LNCaP clone FGC (cell line): ENCODE results near the gene SOX8.
"Not testable (repeated sequence)": the region's sequence is repeated elsewhere in the genome, so short reads cannot be mapped to it uniquely, and the experiment has no call there.

Experiments
- DNase-seq: peaks from one replicate; pipeline ENCODE4 v3.0.0-alpha.2; 2011; ENCODE audit warnings: low read depth
- H3K4me3 ChIP-seq: 2 replicates; pipeline ENCODE4 v1.5.1; 2011; ENCODE audit warnings: mild to moderate bottlenecking, low read depth, low read length, control low read depth
- TF ChIP-seq, protein P1 (sequence below): IDR thresholded peaks from 2 replicates; pipeline ENCODE4 v1.5.1; 2012; ENCODE audit warnings: mild to moderate bottlenecking; ENCODE audit not compliant: control insufficient read depth, insufficient read depth; ENCODE audit errors: extremely low read depth

The SOX8 gene

DNA sequence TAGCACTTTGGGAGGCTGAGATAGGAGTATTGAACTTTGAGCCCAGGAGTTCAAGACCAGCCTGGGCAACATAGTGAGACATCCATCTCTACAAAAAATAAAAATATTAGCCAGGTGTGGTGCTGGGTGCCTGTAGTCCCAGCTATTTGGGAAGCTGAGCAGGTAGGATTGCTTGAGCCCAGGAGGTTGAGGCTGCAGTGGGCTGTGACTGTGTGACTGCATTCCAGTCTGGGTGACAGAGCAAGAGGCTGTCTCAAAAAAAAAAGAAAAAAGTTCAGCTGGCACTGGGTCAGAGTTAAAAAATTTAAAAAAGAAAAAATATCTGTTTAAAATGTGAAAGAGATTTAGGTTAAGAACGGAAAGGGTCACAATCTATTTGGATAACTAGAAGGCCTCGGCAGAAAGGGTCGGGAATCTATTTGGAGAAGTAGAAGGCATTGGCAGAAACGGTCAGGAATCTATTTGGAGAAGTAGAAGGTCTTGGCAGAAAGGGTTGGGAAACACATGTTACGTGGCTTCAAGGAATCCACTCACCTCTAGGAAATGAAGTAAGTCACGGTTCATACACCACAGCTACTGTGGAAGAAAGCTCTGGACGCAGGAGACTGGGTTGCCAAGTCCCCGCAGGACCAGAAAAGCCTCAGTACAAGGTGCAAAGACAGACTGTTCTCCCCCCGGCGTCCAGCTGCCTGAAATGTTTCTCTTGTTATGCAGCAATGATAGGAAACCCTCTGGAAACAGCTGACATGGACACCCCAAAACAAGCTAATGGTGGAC is 36.1 kb upstream of the SOX8 start:
- H3K4me3 ChIP-seq, result no peak overlapping the region
- TF ChIP-seq, protein P1, sequence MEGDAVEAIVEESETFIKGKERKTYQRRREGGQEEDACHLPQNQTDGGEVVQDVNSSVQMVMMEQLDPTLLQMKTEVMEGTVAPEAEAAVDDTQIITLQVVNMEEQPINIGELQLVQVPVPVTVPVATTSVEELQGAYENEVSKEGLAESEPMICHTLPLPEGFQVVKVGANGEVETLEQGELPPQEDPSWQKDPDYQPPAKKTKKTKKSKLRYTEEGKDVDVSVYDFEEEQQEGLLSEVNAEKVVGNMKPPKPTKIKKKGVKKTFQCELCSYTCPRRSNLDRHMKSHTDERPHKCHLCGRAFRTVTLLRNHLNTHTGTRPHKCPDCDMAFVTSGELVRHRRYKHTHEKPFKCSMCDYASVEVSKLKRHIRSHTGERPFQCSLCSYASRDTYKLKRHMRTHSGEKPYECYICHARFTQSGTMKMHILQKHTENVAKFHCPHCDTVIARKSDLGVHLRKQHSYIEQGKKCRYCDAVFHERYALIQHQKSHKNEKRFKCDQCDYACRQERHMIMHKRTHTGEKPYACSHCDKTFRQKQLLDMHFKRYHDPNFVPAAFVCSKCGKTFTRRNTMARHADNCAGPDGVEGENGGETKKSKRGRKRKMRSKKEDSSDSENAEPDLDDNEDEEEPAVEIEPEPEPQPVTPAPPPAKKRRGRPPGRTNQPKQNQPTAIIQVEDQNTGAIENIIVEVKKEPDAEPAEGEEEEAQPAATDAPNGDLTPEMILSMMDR, result no peak
- DNase-seq, result no peak

DNA sequence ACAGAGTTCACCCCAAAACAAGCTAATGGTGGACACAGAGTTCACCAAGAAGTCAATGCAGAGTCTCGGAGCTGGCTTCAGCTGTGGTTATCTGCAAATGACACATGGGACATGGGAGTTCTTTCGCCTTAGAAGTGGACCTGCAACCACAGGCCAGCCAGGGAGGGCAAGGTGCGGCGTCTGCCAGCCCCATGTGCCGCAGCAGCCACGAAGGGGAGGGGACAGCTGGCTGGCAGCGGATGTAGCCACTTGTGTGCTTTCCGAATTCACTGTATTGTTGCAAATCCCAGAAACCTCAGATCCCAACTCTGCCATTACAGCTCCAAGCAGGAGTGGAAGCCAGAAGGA is 35.5 kb upstream of the SOX8 start:
- no peak for DNase-seq
- TF ChIP-seq, protein P1, result no peak

DNA sequence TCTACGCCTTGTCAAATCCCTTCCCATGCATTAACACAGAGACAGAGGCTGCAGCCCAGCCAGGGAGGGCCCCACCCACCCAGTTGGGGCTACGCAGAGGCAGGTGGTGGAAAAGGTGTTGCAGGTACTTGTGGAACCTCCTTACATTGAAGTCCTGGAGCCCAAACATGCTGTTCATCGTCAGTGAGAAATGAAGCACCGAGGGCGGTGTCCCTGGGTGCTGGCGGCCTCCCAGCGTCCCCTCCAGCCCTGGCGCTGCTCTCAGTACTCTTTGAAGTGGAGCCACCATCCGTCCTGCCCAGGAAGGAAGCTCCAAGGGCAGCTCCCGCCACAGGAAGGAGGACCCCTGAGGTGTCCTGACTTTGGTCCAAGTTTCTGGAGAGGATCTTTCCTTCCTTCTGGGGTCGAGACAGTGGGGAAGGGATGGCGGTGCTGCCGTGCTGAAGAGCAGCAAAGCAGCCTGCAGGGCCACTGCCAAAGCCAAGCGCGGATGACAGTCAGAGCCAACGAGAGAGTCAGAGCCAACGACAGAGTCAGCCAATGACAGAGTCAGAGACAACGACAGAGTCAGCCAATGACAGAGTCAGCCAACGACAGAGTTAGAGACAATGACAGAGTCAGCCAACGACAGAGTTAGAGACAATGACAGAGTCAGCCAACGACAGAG is 34.2 kb upstream of the SOX8 start:
- TF ChIP-seq, protein P1, result no peak
- no peak for DNase-seq
- no peak overlapping the region for H3K4me3 ChIP-seq

More for the DNA sequence above, 35.5 kb upstream of the SOX8 start:
- H3K4me3 ChIP-seq, result no peak overlapping the region

DNA sequence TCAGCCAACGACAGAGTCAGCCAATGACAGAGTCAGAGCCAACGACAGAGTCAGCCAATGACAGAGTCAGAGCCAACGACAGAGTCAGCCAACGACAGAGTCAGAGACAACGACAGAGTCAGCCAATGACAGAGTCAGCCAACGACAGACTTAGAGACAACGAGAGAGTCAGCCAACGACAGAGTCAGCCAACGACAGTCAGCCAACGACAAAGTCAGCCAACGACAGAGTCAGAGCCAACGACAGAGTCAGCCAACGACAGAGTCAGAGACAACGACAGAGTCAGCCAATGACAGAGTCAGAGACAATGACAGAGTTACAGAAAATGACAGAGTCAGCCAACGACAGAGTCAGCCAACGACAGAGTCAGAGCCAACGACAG is 33.7 kb upstream of the SOX8 start:
- not testable (repeated sequence) for DNase-seq, H3K4me3 ChIP-seq

DNA sequence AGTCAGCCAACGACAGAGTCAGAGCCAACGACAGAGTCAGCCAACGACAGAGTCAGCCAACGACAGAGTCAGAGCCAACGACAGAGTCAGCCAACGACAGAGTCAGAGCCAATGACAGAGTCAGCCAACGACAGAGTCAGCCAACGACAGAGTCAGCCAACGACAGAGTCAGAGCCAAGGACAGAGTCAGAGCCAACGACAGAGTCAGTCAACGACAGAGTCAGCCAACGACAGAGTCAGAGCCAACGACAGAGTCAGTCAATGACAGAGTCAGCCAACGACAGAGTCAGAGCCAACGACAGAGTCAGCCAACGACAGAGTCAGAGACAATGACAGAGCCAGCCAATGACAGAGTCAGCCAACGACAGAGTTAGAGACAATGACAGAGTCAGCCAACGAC is 32.8 kb upstream of the SOX8 start:
- not testable (repeated sequence) for DNase-seq, H3K4me3 ChIP-seq

DNA sequence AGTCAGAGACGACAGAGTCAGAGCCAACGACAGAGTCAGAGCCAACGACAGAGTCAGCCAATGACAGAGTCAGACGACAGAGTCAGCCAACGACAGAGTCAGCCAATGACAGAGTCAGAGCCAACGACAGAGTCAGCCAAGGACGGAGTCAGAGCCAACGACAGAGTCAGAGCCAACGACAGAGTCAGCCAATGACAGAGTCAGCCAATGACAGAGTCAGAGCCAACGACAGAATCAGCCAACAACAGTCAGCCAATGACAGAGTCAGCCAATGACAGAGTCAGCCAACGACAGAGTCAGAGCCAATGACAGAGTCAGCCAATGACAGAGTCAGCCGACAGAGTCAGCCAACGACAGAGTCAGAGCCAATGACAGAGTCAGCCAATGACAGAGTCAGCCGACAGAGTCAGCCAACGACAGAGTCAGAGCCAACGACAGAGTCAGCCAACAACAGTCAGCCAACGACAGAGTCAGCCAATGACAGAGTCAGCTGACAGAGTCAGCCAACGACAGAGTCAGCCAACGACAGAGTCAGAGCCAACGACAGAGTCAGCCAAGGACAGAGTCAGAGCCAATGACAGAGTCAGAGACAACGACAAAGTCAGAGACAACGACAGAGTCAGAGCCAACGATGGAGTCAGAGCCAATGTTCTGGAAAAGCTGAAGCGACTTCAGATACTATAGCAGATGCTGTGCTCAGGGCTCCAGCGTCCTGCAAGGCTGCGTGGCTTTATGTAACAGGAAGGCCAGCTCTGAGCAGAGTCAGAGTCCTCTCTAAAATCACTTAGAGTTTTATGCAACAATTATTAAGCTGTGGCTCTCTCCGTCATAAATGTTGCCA is 30.6 kb upstream of the SOX8 start:
- H3K4me3 ChIP-seq, result not testable (repeated sequence)
- DNase-seq, result peak; percentile 34

DNA sequence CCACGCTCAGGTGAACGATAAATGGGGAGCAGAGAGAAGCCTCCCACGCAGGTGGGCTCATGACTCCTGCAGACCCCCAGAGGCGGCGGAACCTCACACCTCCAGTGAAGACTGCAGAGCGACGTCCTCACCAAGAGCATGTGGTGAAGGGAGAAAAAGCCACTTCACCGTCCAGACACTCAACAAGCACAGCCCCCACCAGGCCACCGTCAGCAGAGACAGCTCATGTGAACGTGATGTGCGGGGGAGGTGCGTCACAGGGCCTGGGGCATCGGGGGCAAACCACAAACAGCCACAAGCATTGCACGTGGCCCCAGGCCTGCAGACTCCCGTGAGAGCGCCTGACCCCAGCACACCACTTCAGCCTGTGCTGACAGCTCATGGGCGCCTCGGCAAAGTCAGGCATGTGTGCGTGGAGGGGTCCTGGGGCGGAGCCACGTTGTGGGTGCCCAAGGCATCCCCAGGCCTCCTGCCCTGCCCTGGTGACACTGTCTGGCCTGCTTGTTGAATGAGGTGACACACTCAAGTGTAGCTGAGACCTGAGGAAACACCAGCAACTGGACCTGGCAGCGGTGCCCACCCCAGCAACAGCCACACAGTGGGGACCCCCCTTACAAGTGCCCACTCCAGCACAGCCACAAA is 29.8 kb upstream of the SOX8 start:
- no peak for DNase-seq
- H3K4me3 ChIP-seq, result no peak overlapping the region
- TF ChIP-seq, protein P1, result no peak

DNA sequence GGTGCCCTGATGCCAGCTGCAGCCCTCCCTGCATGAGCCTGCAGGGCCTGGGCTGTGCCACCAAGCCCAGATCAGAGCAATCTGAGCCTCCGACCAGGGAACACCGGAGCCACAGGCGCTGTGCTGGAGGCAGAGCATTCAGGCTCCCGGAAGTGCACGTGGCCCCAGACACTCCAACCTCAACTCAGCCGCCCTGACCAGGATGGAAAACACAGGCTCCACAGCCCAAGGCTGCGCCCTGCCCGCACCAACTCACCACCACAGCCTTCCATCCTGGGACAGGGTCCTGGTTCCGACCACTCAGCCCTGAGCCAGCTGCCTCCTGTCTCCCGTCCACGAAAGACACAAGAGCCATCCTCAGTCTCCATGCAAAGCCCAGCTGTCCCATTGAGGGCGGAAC is 29.2 kb upstream of the SOX8 start:
- TF ChIP-seq, protein P1, result no peak
- H3K4me3 ChIP-seq, result no peak overlapping the region
- DNase-seq, result no peak

DNA sequence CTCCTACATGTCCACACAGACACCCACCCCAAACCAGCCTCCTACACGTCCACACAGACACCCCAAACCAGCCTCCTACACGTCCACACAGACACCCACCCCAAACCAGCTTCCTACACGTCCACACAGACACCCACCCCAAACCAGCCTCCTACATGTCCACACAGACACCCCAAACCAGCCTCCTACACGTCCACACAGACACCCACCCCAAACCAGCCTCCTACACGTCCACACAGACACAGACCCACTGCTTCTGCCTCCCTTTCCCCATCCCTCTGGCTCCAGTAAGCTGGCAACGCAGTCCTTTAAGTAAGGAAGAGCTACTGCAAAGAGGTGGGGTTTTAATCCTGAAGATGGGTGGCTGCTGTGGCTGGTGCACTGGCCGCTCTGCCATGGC is 27.8 kb upstream of the SOX8 start:
- DNase-seq, H3K4me3 ChIP-seq: not testable (repeated sequence)

DNA sequence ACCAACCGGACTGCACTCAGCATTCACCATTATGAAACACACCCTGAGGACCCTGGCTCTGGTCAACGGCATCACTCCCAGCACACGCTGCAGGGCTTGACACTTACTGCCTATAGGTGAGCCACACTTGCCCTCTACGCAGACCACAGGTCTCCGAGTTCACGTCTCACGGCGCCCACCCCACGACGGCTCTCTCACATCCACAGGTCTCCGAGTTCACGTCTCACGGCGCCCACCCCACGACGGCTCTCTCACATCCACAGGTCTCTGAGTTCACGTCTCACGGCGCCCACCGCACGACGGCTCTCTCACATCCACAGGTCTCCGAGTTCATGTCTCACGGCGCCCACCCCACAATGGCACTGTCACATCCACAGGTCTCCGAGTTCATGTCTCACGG is 25.8 kb upstream of the SOX8 start:
- not testable (repeated sequence) for DNase-seq

More for the DNA sequence above, 25.8 kb upstream of the SOX8 start:
- not testable (repeated sequence) for H3K4me3 ChIP-seq
